Activated T-cell treated with anti-CD3 and anti-CD28 coated beads for 4 hours (primary cell): ENCODE results near the gene RNPEPL1.

Experiments
- DNase-seq: peaks from one replicate; pipeline ENCODE4 v3.0.0-alpha.2; 2020

Gene RNPEPL1

DNA sequence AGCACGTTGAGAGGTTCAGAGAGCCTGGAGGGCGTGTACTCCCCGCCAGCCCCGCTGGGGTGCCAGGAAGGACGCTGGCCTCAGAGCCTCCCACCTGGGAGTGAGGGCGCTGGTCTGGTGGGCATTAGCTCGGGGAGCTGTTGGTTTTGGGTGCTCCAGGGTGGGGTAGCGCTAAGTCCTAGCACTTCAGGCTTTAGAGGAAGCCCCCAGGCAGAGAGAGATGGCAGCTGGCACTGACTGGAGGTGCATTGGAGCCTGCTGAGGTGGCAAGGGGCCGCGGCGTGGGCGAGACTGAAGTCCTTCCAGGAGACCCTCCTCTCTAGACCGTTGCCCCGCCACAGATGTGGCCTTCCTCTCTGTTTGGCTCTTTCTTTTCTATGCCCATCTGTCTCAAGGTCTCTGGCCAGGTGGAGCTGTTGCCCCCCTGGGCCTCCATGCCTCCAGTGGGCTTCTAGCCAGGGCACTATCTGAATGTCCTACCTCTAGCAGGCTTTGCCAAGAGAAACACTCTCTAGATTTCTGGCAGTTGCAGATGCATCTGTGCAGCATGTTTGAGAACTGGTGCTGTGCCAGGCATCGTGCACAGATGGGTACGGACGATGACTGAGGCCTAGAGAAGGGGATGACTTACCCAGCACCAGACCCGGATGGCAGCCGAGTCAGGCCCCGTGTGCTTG, 24.9 kb downstream of the RNPEPL1 start:
- no peak for DNase-seq

GRCh38 chr2:240593703-240594451, 25.6 kb downstream of the RNPEPL1 start:
- DNase-seq = no peak

GRCh38 chr2:240594511-240595380, 26.5 kb downstream of the RNPEPL1 start:
- no peak for DNase-seq

- DNase-seq = no peak
Measured at GRCh38 chr2:240595381-240596079, 27.2 kb downstream of the RNPEPL1 start.

GRCh38 chr2:240596080-240596460, 27.8 kb downstream of the RNPEPL1 start:
- no peak for DNase-seq

GRCh38 chr2:240596491-240596931, 28.2 kb downstream of the RNPEPL1 start:
- no peak for DNase-seq

GRCh38 chr2:240597054-240597418, 28.8 kb downstream of the RNPEPL1 start:
- DNase-seq = no peak

- no peak for DNase-seq
Measured at GRCh38 chr2:240597419-240598181, 29.3 kb downstream of the RNPEPL1 start.

GRCh38 chr2:240598311-240598911, 30.1 kb downstream of the RNPEPL1 start:
- DNase-seq = no peak

GRCh38 chr2:240599141-240599583, 30.9 kb downstream of the RNPEPL1 start:
- no peak for DNase-seq

DNA sequence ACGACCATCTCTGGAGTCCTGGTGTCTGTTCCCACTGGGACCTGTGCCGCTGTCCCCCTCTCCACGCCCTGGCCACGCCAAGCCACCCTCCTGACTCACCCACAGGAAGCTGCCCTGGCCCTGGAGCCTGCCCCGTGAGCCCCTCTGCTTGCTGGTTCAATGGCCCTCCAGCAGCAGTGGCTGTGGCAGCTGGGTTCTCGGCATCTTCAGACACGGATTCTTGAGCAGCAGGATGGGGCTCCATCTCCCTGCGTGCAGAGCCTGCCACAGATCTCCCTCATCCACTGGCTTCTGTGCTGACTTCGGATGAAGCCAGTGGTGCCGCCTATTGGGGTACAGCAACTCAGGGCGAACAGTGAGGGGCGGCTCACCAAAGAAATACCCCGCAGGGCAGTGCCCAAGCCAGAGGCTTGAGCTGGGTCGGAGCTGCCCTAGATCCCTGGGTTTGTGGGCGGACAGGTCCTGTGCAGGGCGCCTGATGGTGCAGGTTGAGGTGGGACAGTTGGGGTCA, 32.2 kb downstream of the RNPEPL1 start:
- no peak for DNase-seq

- no peak for DNase-seq
Measured at GRCh38 chr2:240601061-240601830, 33.0 kb downstream of the RNPEPL1 start.

GRCh38 chr2:240601831-240602160, 33.5 kb downstream of the RNPEPL1 start:
- DNase-seq = no peak

- DNase-seq = no peak
Measured at GRCh38 chr2:240602266-240603050, 34.2 kb downstream of the RNPEPL1 start.

DNA sequence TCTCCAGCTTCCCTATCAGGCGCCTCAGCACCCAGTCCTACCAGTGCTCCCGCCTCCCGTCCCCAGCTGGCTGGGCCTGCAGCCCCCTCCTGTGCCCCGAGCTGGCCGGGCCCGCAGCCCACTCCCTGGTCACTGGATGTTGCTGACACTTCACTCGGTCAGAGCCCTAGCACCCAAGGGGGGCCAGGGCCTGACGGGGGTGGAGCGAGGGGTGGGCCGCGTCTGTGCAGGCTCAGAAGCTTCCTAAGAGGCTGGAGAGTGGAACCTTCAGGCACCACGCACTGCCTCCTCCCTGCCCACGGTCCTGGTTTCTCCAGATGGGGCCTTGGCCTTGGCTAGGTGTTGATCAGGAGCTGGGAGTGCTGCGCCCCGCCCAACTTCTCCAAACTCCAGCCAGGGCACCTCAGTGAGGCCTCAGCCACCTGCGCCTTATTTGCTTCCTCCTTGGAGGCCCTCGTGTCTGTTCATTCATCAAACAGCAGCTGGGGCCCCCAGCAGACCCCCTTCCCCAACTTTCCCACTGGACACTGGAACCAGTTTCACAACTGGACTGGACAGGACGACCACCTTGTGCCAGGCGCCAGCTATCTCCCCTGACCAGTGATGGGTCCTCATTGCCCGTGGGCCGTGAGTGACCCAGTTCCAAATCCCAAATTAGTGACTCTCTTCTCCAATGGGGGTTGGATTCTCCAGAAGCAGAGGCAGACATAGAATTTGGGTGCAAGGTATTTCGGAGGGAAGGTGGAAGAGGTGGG, 35.0 kb downstream of the RNPEPL1 start:
- DNase-seq = no peak

DNA sequence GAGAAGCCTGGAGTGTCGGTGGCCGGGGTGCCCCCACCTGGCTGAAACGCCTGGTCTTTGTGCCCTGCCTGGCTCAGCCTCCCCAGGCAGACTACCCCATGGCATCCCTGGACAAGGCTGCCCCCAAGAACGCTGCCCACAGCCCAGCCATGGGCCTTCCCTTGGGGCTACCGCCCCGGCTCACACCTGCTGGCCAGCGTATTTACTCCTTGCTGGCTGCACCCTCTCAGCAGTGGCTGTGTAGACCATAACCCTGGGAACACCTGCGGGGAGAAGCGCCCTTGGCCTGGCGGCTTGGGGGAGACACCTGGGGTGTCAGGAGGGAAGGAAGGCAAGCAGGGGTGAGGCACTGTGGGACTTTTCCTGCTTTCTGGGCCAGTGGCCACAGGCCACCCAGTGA, 35.6 kb downstream of the RNPEPL1 start:
- DNase-seq = no peak

DNA sequence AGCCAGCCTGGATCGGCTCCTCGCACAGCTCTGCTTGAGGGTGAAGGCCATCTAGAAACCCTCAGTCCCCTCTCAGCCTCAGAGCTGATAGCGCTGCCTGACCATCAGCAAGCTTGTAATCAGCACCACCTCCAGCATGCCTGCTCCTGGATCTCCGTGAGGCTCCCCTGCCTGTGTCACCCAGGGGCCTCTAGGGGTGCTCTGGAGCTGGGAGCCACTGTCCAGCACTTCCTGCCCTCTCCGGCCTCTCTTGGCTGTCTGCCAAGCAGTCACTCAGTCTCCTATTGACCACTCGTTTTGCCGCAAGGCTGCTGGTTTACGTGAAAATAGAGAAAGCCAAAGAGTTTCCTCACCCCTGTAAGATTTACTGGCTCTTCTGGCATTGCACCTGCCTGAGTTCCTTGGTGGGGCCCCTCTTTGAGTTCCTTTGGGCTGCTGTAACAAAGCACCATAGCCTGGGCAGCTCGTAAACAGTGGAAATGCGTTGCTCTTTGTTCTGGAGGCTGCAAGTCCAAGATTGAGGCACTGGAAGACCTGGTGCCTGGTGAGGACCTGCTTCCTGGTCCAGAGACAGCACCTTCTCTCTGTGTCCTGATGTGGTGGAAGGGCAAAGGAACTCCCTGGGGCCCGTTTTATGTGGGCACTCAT, 36.1 kb downstream of the RNPEPL1 start:
- DNase-seq = no peak

DNA sequence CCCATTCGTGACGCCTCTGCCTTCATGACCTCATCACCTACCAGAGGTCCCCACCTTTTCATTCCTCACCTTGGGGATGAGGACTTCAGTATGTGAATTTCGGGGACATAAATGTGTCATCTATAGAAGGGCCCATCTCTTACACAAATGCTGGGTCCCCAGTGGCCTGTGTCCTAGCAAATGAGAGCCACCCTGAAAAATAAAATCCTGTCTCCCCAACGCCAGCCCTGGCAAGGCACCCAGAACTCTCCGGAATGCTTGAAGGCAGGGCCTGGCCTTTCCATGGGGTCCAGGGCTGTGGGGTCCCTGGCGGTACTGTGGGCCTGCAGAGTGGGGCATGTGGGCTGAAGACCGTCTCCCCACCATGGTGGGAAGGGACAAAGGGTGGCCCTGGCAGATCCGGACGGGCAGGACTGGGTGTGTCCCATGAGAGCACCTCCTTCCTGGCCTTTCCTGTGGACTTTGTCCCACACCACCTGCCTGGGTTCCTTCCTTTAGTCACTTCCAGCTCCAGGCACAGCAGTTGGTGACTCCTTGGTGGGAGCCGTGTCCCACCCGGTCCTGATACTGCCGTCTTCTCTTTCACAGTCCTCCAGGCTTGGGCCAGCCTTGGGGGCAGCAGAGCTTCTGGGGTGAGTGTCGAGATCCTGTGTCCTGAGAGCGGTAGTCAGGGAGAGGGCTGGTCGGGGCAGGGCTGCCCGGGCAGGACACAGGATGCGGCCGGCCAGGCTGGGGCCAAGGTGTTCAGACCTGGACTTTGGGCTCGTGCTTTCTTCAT, 36.8 kb downstream of the RNPEPL1 start:
- no peak for DNase-seq
